BJ (cell line): ENCODE results near the gene NNMT. TPM values are rescaled to one million over a fixed set of nuclear protein-coding genes. Genes with fewer than 3 reads are reported as not detected.

ENCODE experiments used
- CTCF ChIA-PET: fragments of 350-600 bp; formaldehyde crosslinking; extraction: SDS; loops from one replicate; lab custom pipeline; 2021; ENCODE audit warnings: antibody characterized with exemption, inconsistent platforms; lab: Yijun Ruan, JAX
- POLR2A ChIA-PET: fragments of 300-600 bp; sonication (Branson Sonifier 250); formaldehyde crosslinking; extraction: SDS; loops from one replicate; lab custom pipeline; 2021; ENCODE audit warnings: antibody characterized with exemption; lab: Charles Lee
- DNase-seq: peaks from one replicate; pipeline ENCODE4 v3.0.0-alpha.2; 2011; ENCODE audit warnings: low read depth
- H3K27me3 ChIP-seq: 2 replicates; pipeline ENCODE4 v1.6.0; 2011; ENCODE audit warnings: low read length; ENCODE audit not compliant: control insufficient read depth, insufficient read depth
- H3K36me3 ChIP-seq: 2 replicates; pipeline ENCODE4 v1.5.1; 2011; ENCODE audit warnings: low read length; ENCODE audit not compliant: control insufficient read depth, insufficient read depth
- H3K4me3 ChIP-seq: 2 replicates; pipeline ENCODE4 v1.5.1; 2011; ENCODE audit warnings: low read depth, mild to moderate bottlenecking, control low read depth, low read length
- CTCF ChIP-seq: IDR thresholded peaks from 2 replicates; pipeline ENCODE4 v1.5.1; 2011; ENCODE audit warnings: low read depth, mild to moderate bottlenecking, control low read depth, inconsistent platforms, low read length, moderate library complexity; ENCODE audit not compliant: insufficient read depth
- polyA plus RNA-seq: library from polyadenylated mRNA; depleted of rRNA; stranded (reverse); fragments of >200 nt; gene quantifications from 2 replicates; pipeline ENCODE4 v1.2.3, GENCODE V29; 2011

NNMT gene
- polyA plus RNA-seq, 1 experiment: 724 TPM

GRCh38 chr11:114262681-114263512, 33.3 kb upstream of the NNMT start:
- ChIA-PET POLR2A (no interaction called here), CTCF (interaction anchor here (0.5 to 11.5 kb wide), 34 partner anchors 9 to 957 kb away, joined by 3 to 218 read pairs (median 6); partner anchors contain the start of gene HTR3B)
- Histone ChIP-seq H3K36me3 (no peaks in the 10 kb centered on the region), H3K4me3 (no peak overlapping the region), H3K27me3 (peaks cover 9% of the 10 kb centered on the region)
- peak; percentile 84 for TF ChIP-seq CTCF
- DNase-seq: no peak

- no peak for TF ChIP-seq CTCF
- no peak for DNase-seq
- CTCF ChIA-PET: interaction anchor here (0.5 to 11.5 kb wide), 17 partner anchors 8 to 462 kb away, joined by 3 to 218 read pairs (median 10); partner anchors contain the start of gene HTR3B
- no peaks in the 10 kb centered on the region for H3K36me3 ChIP-seq
- POLR2A ChIA-PET: interaction anchor here (0.5 kb wide), 1 partner anchor 267 kb away, joined by 3 read pairs; no protein-coding TSS in a partner anchor
- peaks cover 10% of the 10 kb centered on the region for H3K27me3 ChIP-seq
- H3K4me3 ChIP-seq: no peak overlapping the region
These were observed 32.6 kb upstream of the NNMT start for GRCh38 chr11:114263513-114264170.

- CTCF ChIA-PET: interaction anchor here (1.3 to 11.5 kb wide), 9 partner anchors 10 to 458 kb away, joined by 3 to 218 read pairs (median 56); no protein-coding TSS in a partner anchor
- DNase-seq: no peak
- no peak for TF ChIP-seq CTCF
- POLR2A ChIA-PET: interaction anchor here (0.5 kb wide), 1 partner anchor 268 kb away, joined by 3 read pairs; no protein-coding TSS in a partner anchor
- H3K36me3 ChIP-seq: no peaks in the 10 kb centered on the region
- H3K4me3 ChIP-seq: no peak overlapping the region
- peaks cover 10% of the 10 kb centered on the region for H3K27me3 ChIP-seq
These were observed 31.8 kb upstream of the NNMT start for GRCh38 chr11:114264381-114264780.

GRCh38 chr11:114265122-114265878, 30.9 kb upstream of the NNMT start:
- Histone ChIP-seq H3K4me3 (no peak overlapping the region), H3K36me3 (no peaks in the 10 kb centered on the region), H3K27me3 (peaks cover 10% of the 10 kb centered on the region)
- POLR2A ChIA-PET: no interaction called here
- CTCF ChIA-PET: interaction anchor here (0.9 to 11.5 kb wide), 7 partner anchors 16 to 369 kb away, joined by 3 to 218 read pairs (median 5); no protein-coding TSS in a partner anchor
- no peak for TF ChIP-seq CTCF
- no peak for DNase-seq
